Mesendoderm (in vitro differentiated cells): ENCODE data around the gene CTCFL.
"Not testable (repeated sequence)": the region's sequence is repeated elsewhere in the genome, so short reads cannot be mapped to it uniquely, and the experiment has no call there.

Source experiments
- DNase-seq: peaks from one replicate; pipeline ENCODE4 v3.0.0; 2013
- H2AK5ac ChIP-seq: 2 replicates; pipeline ENCODE4 v1.6.1; 2013; ENCODE audit warnings: low read length, inconsistent platforms
- H2BK120ac ChIP-seq: 2 replicates; pipeline ENCODE4 v1.6.1; 2013; ENCODE audit warnings: low read depth, mild to moderate bottlenecking, low read length, moderate library complexity, mixed read lengths
- H2BK15ac ChIP-seq: replicated peaks from 2 replicates; pipeline ENCODE4 v1.6.1; 2013; ENCODE audit warnings: low read depth, mild to moderate bottlenecking, moderate library complexity
- H2BK5ac ChIP-seq: 2 replicates; pipeline ENCODE4 v1.6.1; 2013; ENCODE audit warnings: low read length, inconsistent platforms
- H3K18ac ChIP-seq: 2 replicates; pipeline ENCODE4 v1.6.1; 2013; ENCODE audit warnings: mild to moderate bottlenecking, low read length, mixed read lengths
- H3K23ac ChIP-seq: one replicate; pipeline ENCODE4 v1.6.1; 2013; ENCODE audit warnings: low read length
- H3K27ac ChIP-seq: 2 replicates; pipeline ENCODE4 v1.5.1; 2013; ENCODE audit warnings: low read depth, mild to moderate bottlenecking, inconsistent platforms, low read length, moderate library complexity
- H3K27me3 ChIP-seq: 2 replicates; pipeline ENCODE4 v1.6.1; 2013; ENCODE audit warnings: low read length, control low read depth, mild to moderate bottlenecking, inconsistent platforms; ENCODE audit not compliant: insufficient read depth, poor library complexity
- H3K36me3 ChIP-seq: 2 replicates; pipeline ENCODE4 v1.6.1; 2013; ENCODE audit warnings: low read length, inconsistent platforms; ENCODE audit not compliant: control insufficient read depth, insufficient read depth
- H3K4ac ChIP-seq: one replicate; pipeline ENCODE4 v1.6.1; 2013; ENCODE audit warnings: low read depth, mild to moderate bottlenecking, low read length, moderate library complexity
- H3K4me1 ChIP-seq: 2 replicates; pipeline ENCODE4 v1.6.1; 2013; ENCODE audit warnings: low read depth, low read length, inconsistent platforms; ENCODE audit not compliant: control insufficient read depth
- H3K4me2 ChIP-seq: 2 replicates; pipeline ENCODE4 v1.6.1; 2013; ENCODE audit warnings: low read length
- H3K4me3 ChIP-seq: 2 replicates; pipeline ENCODE4 v1.5.1; 2013; ENCODE audit warnings: mild to moderate bottlenecking, low read length
- H3K56ac ChIP-seq: one replicate; pipeline ENCODE4 v1.6.1; 2013; ENCODE audit warnings: low read length
- H3K79me1 ChIP-seq: 2 replicates; pipeline ENCODE4 v1.6.1; 2013; ENCODE audit warnings: low read length, inconsistent platforms
- H3K79me2 ChIP-seq: 2 replicates; pipeline ENCODE4 v1.6.1; 2013; ENCODE audit warnings: mild to moderate bottlenecking, low read length; ENCODE audit not compliant: control insufficient read depth, insufficient read depth
- H3K9ac ChIP-seq: 2 replicates; pipeline ENCODE4 v1.6.1; 2013; ENCODE audit warnings: low read length, inconsistent platforms
- H4K5ac ChIP-seq: one replicate; pipeline ENCODE4 v1.6.1; 2013; ENCODE audit warnings: low read length
- H4K8ac ChIP-seq: one replicate; pipeline ENCODE4 v1.6.1; 2013; ENCODE audit warnings: low read depth, mild to moderate bottlenecking, control low read depth, low read length, moderate library complexity
- WGBS: extraction: QIAGEN DNeasy Blood & Tissue Kit; methylation state at CpG from one replicate; pipeline ENCODE4 v1.1.7; 2013; ENCODE audit warnings: low lambda C conversion rate, missing lambda C conversion rate; ENCODE audit not compliant: insufficient coverage; ENCODE audit errors: extremely low coverage; 5-methylcytosine and 5-hydroxymethylcytosine counted together

The CTCFL gene

GRCh38 chr20:57491373-57491772 lies 33.6 kb downstream of the CTCFL start:
- no CpG with 5 or more reads among the region's 6 CpGs for WGBS
- H3K18ac ChIP-seq, result no peak overlapping the region
- no peaks in the 10 kb centered on the region for H3K4me1 ChIP-seq
- H3K9ac ChIP-seq, result no peak overlapping the region
- no peak overlapping the region for H3K4me3 ChIP-seq
- no peak overlapping the region for H2BK5ac ChIP-seq
- H3K23ac ChIP-seq, result no peak overlapping the region
- H3K27me3 ChIP-seq, result no peaks in the 10 kb centered on the region
- no peak overlapping the region for H2BK15ac ChIP-seq
- no peak overlapping the region for H3K27ac ChIP-seq
- no peak overlapping the region for H3K56ac ChIP-seq
- no peak overlapping the region for H2AK5ac ChIP-seq
- H3K79me2 ChIP-seq, result no peaks in the 10 kb centered on the region
- H4K8ac ChIP-seq, result no peak overlapping the region
- no peak overlapping the region for H4K5ac ChIP-seq
- no peak overlapping the region for H3K4ac ChIP-seq
- no peaks in the 10 kb centered on the region for H3K36me3 ChIP-seq
- H2BK120ac ChIP-seq, result no peak overlapping the region
- H3K4me2 ChIP-seq, result no peak overlapping the region
- no peak for DNase-seq
- no peaks in the 10 kb centered on the region for H3K79me1 ChIP-seq

DNA sequence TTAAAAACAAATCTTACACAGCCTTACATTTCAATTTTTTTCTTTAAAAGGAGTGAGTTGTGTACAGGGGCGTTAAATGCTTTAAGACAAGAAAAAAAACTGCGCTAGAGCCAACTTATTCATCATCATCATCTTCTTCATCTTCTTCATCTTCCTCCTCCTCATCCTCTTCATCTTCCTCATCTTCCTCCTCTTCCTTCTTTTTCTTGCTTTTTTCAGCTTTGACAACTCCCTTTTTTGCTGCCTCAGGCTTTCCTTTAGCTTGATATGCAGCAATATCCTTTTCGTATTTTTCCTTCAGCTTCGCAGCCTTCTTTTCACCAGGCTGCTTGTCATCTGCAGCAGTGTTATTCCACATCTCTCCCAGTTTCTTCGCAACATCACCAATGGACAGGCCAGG lies 36.7 kb downstream of the CTCFL start:
- H3K9ac ChIP-seq, H3K4me1 ChIP-seq, H3K27ac ChIP-seq, H2BK5ac ChIP-seq, H3K56ac ChIP-seq, DNase-seq, H3K79me2 ChIP-seq, H3K4me2 ChIP-seq, H4K5ac ChIP-seq, H4K8ac ChIP-seq, H3K79me1 ChIP-seq, H2BK15ac ChIP-seq, H3K18ac ChIP-seq, H3K4me3 ChIP-seq, H2AK5ac ChIP-seq, H3K4ac ChIP-seq, H3K27me3 ChIP-seq, H2BK120ac ChIP-seq, H3K36me3 ChIP-seq, H3K23ac ChIP-seq: not testable (repeated sequence)
- no CpG with 5 or more reads among the region's 5 CpGs for WGBS

DNA sequence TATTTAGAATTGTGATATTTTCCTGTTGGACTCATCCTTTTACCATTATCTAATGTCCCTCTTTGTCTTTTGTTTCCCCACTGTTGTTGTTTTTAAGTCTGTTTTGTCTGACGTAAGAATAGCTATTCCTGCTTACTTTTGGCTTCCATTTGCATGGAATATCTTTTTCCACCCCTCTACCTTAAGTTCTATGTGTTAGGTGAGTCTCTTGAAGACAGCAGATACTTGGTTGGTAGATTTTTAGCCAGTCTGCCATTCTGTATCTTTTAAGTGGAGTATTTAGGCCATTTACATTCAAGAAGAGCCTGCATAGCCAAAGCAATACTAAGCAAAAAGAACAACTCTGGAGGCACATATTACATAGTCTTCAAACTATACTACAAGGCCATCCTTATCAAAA lies 39.2 kb downstream of the CTCFL start:
- H4K8ac ChIP-seq, result no peak overlapping the region
- H2BK15ac ChIP-seq, result no peak overlapping the region
- H3K18ac ChIP-seq, result no peak overlapping the region
- H3K27ac ChIP-seq, result no peak overlapping the region
- no peaks in the 10 kb centered on the region for H3K79me2 ChIP-seq
- H3K56ac ChIP-seq, result no peak overlapping the region
- H3K36me3 ChIP-seq, result no peaks in the 10 kb centered on the region
- no peak overlapping the region for H3K23ac ChIP-seq
- H3K4me2 ChIP-seq, result no peak overlapping the region
- H3K4me1 ChIP-seq, result no peaks in the 10 kb centered on the region
- no peak overlapping the region for H3K9ac ChIP-seq
- H3K4ac ChIP-seq, result no peak overlapping the region
- no peak for DNase-seq
- no peak overlapping the region for H2AK5ac ChIP-seq
- H3K27me3 ChIP-seq, result no peaks in the 10 kb centered on the region
- H4K5ac ChIP-seq, result no peak overlapping the region
- no CpG with 5 or more reads among the region's 1 CpG for WGBS
- no peak overlapping the region for H3K4me3 ChIP-seq
- no peak overlapping the region for H2BK120ac ChIP-seq
- no peak overlapping the region for H2BK5ac ChIP-seq
- H3K79me1 ChIP-seq, result no peaks in the 10 kb centered on the region

DNA sequence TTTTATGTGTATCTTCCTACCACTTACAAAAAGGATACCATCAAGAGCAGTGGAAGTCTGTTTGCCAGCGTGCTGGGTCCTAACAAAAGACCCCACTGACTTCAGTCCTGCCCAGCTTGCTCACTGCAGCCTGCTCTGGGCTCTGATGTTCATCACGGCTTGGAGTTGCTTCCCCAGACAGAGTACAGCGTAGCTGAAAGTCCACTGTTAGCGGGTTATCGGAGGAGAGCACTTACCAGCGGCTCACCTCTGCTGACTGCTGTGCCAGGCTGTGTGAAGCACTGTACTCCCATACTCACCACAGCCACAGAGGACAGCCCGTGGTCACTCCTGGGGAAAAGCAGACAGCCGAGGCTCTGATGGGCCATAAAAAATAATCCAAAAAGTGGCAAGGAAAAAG lies 40.2 kb downstream of the CTCFL start:
- H3K4me3 ChIP-seq, result no peak overlapping the region
- H3K27ac ChIP-seq, result no peak overlapping the region
- no peak overlapping the region for H3K23ac ChIP-seq
- H4K8ac ChIP-seq, result no peak overlapping the region
- H2BK5ac ChIP-seq, result no peak overlapping the region
- no peaks in the 10 kb centered on the region for H3K79me1 ChIP-seq
- no peak overlapping the region for H4K5ac ChIP-seq
- no peak overlapping the region for H2BK120ac ChIP-seq
- H3K79me2 ChIP-seq, result no peaks in the 10 kb centered on the region
- H2AK5ac ChIP-seq, result no peak overlapping the region
- H3K27me3 ChIP-seq, result no peaks in the 10 kb centered on the region
- H3K4me1 ChIP-seq, result no peaks in the 10 kb centered on the region
- no peak for DNase-seq
- no peak overlapping the region for H2BK15ac ChIP-seq
- no peak overlapping the region for H3K4me2 ChIP-seq
- no peak overlapping the region for H3K9ac ChIP-seq
- no peak overlapping the region for H3K18ac ChIP-seq
- no peak overlapping the region for H3K4ac ChIP-seq
- H3K36me3 ChIP-seq, result no peaks in the 10 kb centered on the region
- no peak overlapping the region for H3K56ac ChIP-seq
- WGBS, result no CpG with 5 or more reads among the region's 8 CpGs

GRCh38 chr20:57483287-57484050 lies 41.5 kb downstream of the CTCFL start:
- Histone ChIP-seq H3K9ac (no peak overlapping the region), H3K4me3 (no peak overlapping the region), H3K79me2 (no peaks in the 10 kb centered on the region), H3K36me3 (no peaks in the 10 kb centered on the region), H3K27ac (no peak overlapping the region), H2BK120ac (no peak overlapping the region), H4K5ac (no peak overlapping the region), H3K27me3 (no peaks in the 10 kb centered on the region), H2AK5ac (no peak overlapping the region), H3K56ac (no peak overlapping the region), H3K79me1 (no peaks in the 10 kb centered on the region), H3K18ac (no peak overlapping the region), H3K23ac (no peak overlapping the region), H3K4me1 (no peaks in the 10 kb centered on the region), H2BK15ac (no peak overlapping the region), H2BK5ac (no peak overlapping the region), H3K4me2 (no peak overlapping the region), H3K4ac (no peak overlapping the region), H4K8ac (no peak overlapping the region)
- no CpG with 5 or more reads among the region's 19 CpGs for WGBS
- DNase-seq, result no peak

- Histone ChIP-seq H3K4me2 (no peak overlapping the region), H3K9ac (no peak overlapping the region), H3K27me3 (no peaks in the 10 kb centered on the region), H3K4me1 (no peaks in the 10 kb centered on the region), H3K18ac (no peak overlapping the region), H2BK120ac (no peak overlapping the region), H3K36me3 (no peaks in the 10 kb centered on the region), H3K4me3 (no peak overlapping the region), H3K79me1 (no peaks in the 10 kb centered on the region), H2AK5ac (no peak overlapping the region), H4K8ac (no peak overlapping the region), H2BK5ac (no peak overlapping the region), H3K4ac (no peak overlapping the region), H3K27ac (no peak overlapping the region), H2BK15ac (no peak overlapping the region), H3K56ac (no peak overlapping the region), H3K23ac (no peak overlapping the region), H3K79me2 (no peaks in the 10 kb centered on the region), H4K5ac (no peak overlapping the region)
- no CpG with 5 or more reads among the region's 6 CpGs for WGBS
- no peak for DNase-seq
These were observed 42.1 kb downstream of the CTCFL start for GRCh38 chr20:57482796-57483195.
